NCI-H524 treated with DMSO at 0.1 percent for 48 hours (cell line): ENCODE data around the gene NOVA2.
"Not testable (repeated sequence)": the region's sequence is repeated elsewhere in the genome, so short reads cannot be mapped to it uniquely, and the experiment has no call there.

Source experiments
- DNase-seq: peaks from one replicate; lab custom pipeline; 2025; lab: John Stamatoyannopoulos, UW

NOVA2 gene

DNA sequence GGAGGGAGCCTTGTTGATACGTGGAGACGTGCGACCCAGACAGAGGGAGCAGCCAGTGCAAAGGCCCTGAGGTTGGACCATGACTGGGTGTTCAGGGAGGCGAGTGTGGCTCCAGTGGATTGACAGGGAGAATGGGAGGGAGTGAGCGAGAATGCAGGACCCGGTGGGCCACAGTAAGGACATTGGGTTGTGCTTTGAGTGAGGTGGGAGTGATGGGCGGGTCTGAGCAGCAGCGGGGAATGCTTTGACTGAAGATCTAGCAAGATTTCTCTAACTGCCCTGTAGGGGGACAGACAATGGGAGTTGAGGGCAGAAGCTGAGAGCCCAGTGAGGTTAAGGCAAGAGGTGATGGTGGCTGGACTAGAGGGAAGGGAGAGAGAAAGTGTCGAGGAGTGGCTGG lies 51.4 kb downstream of the NOVA2 start:
- no peak for DNase-seq

DNA sequence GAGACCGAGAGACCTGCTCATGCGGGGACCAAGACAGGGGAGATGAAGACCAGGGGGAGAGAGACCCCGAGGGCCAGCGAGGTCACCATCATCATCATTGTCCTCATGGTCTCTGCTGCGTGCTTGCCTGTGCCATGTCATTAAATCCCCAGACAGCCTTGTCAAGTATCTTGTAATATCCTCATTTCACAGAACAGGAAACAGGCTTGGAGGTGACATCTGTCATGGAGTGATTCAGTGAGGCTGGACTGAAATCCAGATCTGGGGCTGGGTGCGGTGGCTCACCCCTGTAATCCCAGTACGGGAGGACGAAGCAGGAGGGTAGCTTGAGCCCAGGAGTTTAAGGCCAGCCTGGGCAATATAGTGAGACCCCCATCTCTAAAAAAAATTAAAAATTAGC lies 53.2 kb downstream of the NOVA2 start:
- peak; percentile 18 for DNase-seq

- no peak for DNase-seq
Observed at GRCh38 chr19:45919678-45920077, 54.0 kb downstream of the NOVA2 start.

GRCh38 chr19:45918721-45919120 lies 54.9 kb downstream of the NOVA2 start:
- DNase-seq: no peak

DNA sequence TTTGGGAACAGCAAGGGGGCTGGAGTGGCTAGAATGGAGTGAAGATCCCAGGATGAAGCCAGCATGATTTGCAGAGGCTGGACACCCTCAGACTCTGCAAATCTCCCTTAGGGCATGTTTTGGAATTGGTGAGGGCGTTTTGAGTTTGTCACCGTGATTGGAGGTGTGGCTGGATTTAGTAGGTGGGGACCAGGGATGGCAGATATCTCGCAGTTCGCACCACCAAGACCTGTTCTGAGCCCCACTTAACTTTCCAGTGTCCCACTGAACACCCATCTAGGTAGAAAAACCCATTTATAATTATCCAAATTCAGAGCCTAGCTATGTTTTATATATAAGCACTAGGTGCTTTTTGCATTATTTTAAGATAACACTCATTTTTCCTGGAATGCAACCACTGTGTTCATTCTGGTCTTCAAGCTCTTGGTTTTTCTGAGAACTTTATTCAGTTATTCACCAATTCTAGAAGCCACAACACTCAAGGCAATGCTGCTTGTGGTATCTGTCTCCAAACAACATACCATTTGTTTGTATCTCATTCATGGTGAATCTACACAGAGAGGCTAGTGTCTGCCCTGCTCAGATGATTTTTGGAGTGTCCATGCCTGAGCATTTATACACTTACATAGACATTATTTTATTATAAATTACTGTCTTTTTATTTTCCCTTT lies 56.1 kb downstream of the NOVA2 start:
- DNase-seq: no peak

DNA sequence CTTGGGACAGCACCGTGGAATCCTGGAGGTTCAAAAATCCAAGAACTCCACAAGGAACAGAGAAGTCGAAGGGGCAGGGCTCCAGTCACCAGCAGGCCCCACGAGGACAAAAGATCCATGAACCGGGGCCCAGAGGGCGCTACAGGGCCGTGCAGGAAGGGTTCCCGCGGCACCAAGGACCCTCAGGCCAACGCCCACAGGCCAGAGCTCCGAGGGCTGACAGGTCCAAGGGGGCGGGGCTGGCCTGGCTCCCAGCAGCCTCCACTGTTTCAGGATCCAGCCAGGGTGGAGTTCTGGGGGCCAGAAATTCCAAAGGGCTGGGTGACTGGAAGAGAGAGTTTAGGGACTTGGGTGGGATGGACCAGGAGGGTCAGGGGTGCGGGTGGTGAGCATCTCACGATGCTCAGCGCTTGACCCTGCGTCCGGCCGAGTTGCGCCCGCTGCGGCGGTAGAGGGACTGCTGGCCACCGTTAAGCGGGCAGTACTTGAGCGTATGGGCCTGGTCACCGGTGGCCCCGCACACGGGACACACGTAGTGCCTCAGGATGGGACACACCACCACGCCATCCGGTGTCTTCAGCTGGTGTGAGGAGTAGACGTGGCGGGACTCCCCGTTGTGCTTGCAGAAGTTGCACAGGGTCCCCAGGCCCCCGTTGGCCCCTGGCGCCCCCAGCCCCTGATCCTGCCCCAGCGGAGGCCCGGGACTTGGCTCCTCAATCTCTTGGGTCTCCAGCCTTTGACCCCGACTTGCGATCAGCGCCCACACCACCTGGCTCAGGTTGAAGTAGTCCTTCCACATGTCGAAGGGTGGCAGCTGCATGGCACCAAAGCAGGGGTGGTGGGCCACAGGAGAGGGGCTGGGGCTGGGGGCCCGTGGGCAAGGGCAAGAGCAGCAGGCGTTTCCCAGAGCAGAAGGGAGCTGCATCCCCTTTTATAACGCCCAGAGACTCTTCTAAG lies 59.5 kb downstream of the NOVA2 start, which contains the start of gene NANOS2:
TSS of gene NANOS2 (minus strand) at position 905 of the 957 bp plus-strand sequence. CDS start at position 820, 85 bp downstream.
- no peak for DNase-seq

DNA sequence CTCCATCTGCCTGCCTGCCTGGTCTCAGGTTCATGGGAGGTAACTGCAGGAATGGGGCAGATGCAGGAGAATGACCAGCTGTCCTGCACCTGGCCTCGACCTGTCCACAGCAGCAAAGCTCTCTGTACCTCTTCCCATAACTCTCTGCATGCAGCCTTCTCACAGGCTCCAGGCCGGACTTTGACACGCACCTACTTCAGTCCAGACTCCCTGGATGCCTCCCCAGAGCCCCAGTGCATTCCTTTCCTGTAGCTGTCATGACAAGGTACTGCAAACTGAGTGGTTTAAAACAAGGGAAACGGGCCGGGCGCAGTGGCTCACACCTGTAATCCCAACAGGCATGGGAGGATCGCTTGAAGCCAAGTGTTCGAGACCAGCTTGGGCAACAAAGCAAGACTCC lies 62.4 kb downstream of the NOVA2 start:
- no peak for DNase-seq

- DNase-seq: no peak
Observed at GRCh38 chr19:45908956-45909355, 64.7 kb downstream of the NOVA2 start.

DNA sequence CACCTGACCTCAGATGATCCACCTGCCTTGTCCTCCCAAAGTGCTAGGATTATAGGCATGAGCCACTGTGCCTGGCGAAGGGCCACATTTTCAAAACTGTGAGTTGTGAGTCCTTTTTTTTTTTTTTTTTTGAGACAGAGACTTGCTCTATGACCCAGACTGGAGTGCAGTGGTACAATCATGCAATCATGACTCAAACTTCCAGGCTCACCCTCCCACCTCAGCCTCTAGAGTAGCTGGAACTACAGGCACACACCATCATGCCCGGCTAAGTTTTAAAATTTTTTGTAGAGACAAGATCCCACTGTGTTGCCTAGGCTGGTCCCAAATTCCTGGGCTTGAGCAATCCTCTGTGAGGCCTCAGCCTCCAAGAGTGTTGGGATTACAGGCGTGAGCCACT lies 67.4 kb downstream of the NOVA2 start:
- no peak for DNase-seq

- DNase-seq: no peak
Observed at GRCh38 chr19:45905011-45905410, 68.7 kb downstream of the NOVA2 start.

GRCh38 chr19:45902651-45903625 lies 70.7 kb downstream of the NOVA2 start:
- DNase-seq: peak; percentile 43

GRCh38 chr19:45901912-45902650 lies 71.6 kb downstream of the NOVA2 start, which contains the start of gene MYPOP:
Gene MYPOP (minus strand): TSS chr19:45902613. CDS start chr19:45901773, 840 bp downstream.
- DNase-seq: no peak

GRCh38 chr19:45901432-45901911 lies 72.2 kb downstream of the NOVA2 start:
- DNase-seq: no peak

DNA sequence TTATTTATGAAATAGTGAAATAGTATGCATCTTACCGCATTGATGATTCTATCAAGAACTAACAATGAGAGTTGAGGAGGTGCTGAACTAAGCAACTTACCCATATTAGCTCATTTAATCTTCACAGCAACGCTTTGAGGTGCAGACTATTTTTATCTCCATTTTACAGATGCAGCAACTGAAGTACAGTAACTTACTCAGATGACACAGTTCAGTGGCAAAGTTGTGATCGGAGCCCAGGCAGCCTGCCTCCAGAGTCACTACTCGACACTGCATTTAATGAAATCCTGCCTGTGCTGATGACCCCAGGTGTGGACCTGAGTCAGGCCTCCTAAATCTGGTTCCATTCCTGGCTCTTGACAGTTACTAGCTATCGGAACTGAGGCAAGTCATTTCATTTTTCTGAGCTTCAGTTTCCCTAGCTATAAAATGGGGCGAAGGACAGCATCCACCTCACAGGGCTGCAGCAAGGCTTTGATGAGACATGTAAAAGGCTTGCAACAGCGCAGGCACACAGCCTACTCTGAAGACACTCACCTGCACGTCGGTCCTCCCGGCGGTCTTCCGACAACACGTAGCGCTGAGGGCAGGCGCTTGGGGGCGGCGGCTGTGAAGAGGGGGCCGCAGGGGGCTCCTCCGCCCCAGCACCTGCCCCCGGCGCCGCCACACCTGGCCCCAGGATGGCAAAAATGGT lies 72.8 kb downstream of the NOVA2 start:
- no peak for DNase-seq

GRCh38 chr19:45899919-45900589 lies 73.6 kb downstream of the NOVA2 start:
- DNase-seq: no peak

GRCh38 chr19:45899253-45899652 lies 74.4 kb downstream of the NOVA2 start:
- DNase-seq: no peak

DNA sequence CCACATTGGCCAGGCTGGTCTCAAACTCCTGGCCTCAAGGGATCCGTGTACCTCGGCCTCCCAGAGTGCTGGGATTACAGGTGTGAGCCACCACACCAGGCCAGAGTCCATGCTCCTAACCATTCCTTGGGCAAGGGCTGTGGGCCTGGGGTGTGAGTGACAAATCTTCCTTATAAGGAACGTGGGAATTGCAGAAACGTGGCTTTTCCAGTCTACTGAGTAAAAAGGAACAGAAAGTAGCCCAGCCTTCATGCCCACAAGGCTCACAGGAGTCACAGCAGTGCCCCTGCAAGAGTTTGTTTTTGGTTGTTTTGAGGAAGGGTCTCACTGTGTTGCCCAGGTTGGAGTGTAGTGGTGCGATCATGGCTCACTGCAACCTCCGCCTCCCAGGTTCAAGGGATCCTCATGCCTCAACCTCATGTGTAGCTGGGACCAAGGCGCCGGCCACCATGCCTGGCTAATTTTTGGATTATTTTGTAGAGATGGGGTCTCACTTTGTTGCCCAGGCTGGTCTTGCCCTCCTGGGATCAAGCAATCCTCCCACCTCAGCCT lies 76.3 kb downstream of the NOVA2 start:
- no peak for DNase-seq

- not testable (repeated sequence) for DNase-seq
Observed at GRCh38 chr19:45895983-45896599, 77.6 kb downstream of the NOVA2 start.

- DNase-seq: no peak
Observed at GRCh38 chr19:45895519-45895972, 78.1 kb downstream of the NOVA2 start.
